ENCODE results near the gene CLEC4D.
"Not testable (repeated sequence)": the region's sequence is repeated elsewhere in the genome, so short reads cannot be mapped to it uniquely, and the experiment has no call there.

Gene CLEC4D

DNA sequence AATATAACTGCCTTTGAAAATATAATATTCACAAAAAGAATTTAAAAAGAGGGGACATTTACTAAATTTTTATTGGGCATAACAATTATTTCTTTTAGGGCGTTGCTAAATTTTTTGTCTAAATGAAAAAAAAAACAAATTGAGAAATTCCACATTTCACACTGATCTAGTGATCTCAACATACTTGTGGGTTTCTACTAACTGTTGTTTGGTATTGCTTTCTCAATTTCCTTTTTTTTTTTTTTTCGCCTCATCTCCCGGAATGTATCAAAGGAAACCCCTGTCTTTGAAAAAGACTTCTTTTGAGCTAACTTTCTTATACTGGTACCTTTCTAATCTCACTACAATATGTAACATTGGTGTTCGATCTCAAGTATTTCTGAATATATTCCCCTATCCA lies at the start of gene CLEC4D:
CLEC4D (plus strand) TSS at position 248 of the 400 bp plus-strand sequence. CDS start 230 bp downstream, outside the sequence.
- FAIRE-seq, result no peak

- FAIRE-seq, result no peak
These were observed 47.9 kb upstream of the CLEC4D start for GRCh38 chr12:8465301-8465996.

GRCh38 chr12:8466241-8466640 lies 47.1 kb upstream of the CLEC4D start:
- FAIRE-seq, result no peak

DNA sequence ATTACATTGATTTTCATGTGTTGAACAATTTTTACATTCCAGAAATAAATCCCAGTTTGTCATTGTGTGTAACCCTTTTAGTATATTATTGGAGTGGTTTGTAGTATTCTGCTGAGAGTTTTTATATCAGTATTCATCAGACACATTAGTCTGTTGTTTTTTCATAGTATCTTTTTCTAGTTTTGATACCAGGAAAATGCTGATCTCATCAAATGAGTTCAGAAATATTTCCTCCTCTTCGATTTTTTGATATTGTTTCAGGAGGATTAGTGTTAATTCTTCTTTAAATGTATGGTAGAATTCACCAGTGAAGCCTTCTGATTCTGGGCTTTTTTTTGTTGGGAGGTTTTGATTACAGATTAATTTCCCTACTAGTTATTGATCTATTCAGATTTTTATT lies 42.2 kb upstream of the CLEC4D start:
- FAIRE-seq, result no peak

- no peak for FAIRE-seq
These were observed 37.6 kb upstream of the CLEC4D start for GRCh38 chr12:8475508-8476203.

- no peak for FAIRE-seq
These were observed 30.7 kb upstream of the CLEC4D start for GRCh38 chr12:8482571-8483061.

- no peak for FAIRE-seq
These were observed 30.2 kb upstream of the CLEC4D start for GRCh38 chr12:8483079-8483478.

DNA sequence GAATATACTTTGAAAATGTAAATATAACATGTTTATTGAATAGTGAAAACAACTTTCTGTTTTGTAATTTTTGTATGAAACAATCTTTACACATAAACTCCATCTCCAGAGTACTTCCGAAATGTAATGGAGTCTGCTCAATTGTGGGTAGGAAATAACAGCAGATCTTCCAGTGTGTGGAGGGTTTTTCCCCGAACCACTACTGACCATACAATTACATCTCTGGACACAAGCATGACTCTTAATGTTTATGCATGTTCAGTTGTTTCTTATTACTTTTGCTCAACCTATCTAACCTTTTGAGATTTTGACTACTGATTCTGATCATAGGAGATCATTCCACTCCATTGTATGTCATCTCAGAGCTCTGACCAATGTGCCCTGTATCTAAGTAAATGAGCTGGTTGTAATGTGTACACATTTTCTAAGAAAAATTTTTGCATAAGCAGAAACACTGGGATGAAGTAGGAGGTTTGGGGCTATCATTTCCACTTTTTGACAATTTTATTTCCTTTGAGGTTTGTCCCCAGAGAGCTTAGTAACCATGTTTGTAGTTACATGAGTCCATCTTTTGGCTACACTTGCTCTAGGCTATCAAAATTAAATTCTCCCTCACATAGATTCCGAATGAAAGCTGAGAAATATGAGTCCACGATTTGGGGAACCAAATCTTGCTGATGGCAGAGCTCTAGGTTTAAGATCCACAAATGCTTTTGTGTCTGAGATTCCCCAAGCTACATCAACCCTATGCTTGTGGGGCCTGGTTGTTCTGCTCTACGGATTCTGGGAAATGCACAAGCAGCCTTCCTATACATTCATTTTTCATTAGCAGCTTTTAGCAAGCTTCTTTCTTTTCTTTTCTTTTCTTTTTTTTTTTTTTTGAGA lies 21.4 kb upstream of the CLEC4D start:
- no peak for FAIRE-seq

GRCh38 chr12:8493084-8493483 lies 20.2 kb upstream of the CLEC4D start:
- no peak for FAIRE-seq

DNA sequence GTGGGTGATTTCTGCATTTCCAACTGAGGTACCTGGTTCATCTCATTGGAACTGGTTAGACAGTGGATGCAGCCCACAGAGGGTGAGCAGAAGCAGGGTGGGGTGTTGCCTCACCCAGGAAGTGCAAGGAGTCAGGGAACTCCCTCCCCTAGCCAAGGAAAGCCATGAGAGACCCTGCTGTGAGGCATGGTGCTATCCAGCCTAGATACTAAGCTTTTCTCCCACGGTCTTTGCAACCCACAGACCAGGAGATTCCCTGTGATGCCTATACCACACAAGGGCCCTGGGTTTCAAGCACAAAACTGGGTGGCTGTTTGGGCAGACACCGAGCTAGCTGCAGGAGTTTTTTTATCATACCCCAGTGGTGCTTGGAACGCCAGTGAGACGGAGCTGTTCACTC lies 17.6 kb upstream of the CLEC4D start:
- FAIRE-seq, result not testable (repeated sequence)

DNA sequence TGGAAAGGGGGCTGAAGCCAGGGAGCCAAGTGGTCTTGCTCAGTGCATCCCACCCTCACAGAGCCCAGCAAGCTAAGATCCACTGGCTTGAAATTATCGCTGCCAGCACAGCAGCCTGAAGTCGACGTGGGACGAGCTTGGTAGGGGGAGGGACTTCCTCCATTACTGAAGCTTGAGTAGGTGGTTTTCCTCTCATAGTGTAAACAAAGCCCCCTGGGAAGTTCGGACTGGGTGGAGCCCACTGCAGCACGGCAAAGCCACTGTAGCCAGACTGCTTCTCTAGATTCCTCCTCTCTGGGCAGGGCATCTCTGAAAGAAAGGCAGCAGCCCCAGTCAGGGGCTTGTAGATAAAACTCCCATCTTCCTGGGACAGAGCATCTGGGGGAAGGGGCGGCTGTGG lies 17.2 kb upstream of the CLEC4D start:
- FAIRE-seq, result not testable (repeated sequence)

GRCh38 chr12:8499616-8500015 lies 13.7 kb upstream of the CLEC4D start:
- no peak for FAIRE-seq

GRCh38 chr12:8501720-8502119 lies 11.6 kb upstream of the CLEC4D start:
- no peak for FAIRE-seq

DNA sequence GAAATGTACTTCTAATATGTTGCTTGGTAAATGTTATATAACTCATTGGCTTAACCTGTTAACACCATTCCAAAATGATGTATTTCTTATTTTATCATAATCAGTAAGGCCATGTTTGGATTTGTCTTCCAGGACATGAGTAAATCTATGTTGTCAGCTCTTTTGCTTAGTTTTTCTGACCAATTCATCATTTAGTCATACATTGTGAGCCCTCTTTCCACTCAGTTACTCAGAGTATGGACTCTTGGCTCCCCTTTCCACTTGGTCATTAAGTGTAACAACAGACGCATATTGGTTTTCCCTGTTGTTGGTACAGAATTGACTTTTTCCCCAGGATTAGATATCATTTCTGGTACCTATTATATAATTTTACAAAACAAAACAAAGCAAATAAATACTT lies 9.0 kb upstream of the CLEC4D start:
- FAIRE-seq, result no peak

GRCh38 chr12:8507596-8507995 lies 5.7 kb upstream of the CLEC4D start:
- FAIRE-seq, result no peak

DNA sequence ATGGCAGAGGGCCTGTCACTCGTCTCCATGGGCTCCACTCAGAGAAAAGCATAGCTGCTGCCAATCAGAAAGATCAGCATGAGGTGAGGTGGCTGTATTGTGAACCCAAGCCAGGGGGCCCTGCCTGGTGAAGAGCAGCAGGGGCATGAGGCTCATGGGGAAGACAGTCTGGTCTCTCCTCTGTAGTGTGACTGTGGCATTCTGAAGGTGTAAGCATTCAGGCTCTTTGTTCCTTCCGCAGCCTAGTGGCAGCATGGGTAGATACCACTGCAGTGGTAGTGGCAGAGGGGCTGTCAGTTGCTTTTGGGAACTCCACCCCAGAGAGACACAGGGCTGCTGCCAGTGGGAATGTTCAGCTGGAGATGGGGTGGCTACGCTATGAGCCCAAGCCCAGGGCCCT lies 5.1 kb upstream of the CLEC4D start:
- no peak for FAIRE-seq

GRCh38 chr12:8508910-8509841 lies 4.1 kb upstream of the CLEC4D start:
- FAIRE-seq, result no peak

DNA sequence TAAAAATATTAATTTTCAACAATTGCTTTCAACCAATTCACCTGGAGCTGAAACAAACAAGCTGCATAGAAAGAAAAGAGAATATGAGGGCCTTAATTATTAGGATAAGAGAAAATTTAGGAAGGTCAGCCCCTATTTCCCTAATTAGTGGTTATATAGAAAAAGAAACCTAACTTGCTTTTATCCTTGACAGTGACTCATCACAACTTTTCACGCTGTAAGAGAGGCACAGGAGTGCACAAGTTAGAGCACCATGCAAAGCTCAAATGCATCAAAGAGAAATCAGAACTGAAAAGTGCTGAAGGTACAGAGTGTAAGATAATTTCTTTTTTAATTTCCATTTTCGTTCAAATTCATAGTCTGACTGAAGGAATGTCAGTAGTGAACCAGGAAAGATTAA lies 4.7 kb downstream of the CLEC4D start:
- no peak for FAIRE-seq

GRCh38 chr12:8519171-8519570 lies 5.9 kb downstream of the CLEC4D start:
- FAIRE-seq, result no peak

GRCh38 chr12:8527250-8528130 lies 14.2 kb downstream of the CLEC4D start:
- no peak for FAIRE-seq

DNA sequence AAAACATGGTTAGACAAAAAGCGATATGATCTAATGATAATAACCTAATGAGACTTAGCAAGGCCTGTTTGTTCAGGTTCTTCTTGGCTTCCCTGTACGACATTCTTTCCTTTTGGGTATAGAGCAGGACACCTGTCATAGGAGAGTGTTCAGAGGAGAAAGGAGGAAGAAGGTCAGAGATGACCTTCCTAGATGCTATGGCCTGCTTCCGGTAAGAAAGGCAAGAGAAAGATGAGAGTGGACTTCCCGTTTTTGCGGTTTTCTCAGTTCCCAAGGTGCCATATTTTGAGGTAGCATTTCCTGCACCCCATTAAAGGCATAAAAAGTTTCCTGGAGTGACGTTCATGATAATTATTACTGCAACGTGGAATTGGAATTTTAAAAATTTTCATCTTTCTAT lies 18.7 kb downstream of the CLEC4D start:
- no peak for FAIRE-seq

Measured in TTC549 (cell line).